Measurements from ENCODE around the gene NPDC1. TPM values are rescaled to one million over a fixed set of nuclear protein-coding genes. Genes with fewer than 3 reads are reported as not detected.

NPDC1 gene
- total and polyA plus RNA-seq, 5 experiments from 2014 or later: 2.1 to 9.3 (median 4.2) TPM

DNA sequence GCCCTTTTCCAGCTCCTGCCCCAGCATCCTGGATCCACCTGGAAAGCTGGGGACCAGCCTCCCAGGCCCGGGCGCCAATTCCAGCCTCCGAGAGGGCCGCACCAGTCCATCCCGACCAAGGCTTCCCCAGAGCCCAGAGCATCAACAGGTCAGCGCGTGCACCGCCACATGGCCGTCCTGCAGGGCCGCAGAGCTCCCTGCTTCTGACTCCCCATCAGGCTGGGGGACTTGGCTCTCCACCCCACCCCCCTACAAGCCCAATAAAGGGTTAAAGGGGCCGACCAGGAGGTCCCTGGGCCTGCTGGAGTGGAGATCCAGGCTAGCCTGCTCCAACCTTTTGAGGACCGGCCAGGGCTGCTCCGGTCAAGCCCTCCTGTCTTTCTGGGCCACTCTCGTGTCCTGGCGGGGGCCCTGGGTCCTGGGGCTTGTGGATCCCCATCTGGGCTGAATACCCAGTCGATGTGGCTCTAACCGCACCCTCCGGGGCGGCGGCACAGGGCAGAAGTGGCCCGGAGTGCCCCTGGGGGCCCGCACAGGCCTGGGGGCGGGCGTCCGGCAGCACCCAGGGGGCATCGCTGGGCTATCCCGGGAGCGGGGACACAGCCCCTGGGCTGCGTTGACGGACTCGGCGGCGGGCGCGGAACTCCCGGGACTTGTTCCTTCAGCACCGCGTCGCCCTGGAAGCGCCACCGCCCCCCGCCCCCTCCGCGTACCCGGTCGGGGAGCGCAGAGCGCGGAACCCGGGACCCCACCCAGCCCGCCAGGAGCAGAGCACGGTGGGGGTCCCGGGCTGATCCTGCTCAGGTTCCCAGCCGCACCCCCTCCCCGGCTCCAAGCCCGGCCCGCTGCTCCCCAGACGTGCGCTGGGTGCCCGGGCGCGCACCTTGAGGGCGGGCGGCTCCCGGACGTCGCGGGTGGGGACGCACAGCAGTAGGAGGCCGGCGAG is 7.3 kb upstream of the NPDC1 start:
- Mint-ChIP-seq H3K4me1 (peaks cover 0 to 6% (median under 1%) of the 10 kb centered on the region in 4 donors), H3K36me3 (peaks cover 0 to 3% (median 0%) of the 10 kb centered on the region in 3 donors), H3K9me3 (no peaks in the 10 kb centered on the region), H3K4me3 (peak overlapping the region in 3 of 10 donors; percentile 19 to 47 (median 31)), H3K27ac (no peak overlapping the region), H3K27me3 (peaks cover 3 to 31% (median 13%) of the 10 kb centered on the region in 5 donors)
- POLR2A ChIA-PET: interaction anchor here (0.7 to 1.2 kb wide), 2 partner anchors 17 to 356 kb away, joined by 3 to 4 read pairs; partner anchors contain the start of gene SAPCD2
- ATAC-seq: peak; percentile 46 to 56
- no peak for DNase-seq

DNA sequence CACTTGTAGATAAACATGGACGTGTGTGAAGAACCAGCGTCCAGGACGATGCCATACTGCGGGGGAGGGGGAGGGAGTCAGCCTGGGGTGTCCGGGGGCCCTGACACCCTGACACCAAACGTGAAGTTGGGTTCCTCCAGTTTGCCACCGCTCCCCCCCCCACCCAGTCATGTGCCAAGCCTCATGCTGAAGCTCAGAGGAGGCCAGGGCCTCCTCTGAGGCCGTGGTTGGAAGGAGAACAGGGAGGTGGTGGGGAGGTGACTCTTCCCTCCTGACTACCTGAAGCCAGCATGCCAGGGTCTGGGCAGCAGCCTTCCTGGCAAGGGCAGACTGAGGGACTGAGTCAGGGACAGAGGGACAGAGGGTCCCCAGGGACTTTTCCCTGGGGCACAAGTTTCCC is 6.3 kb upstream of the NPDC1 start:
- Mint-ChIP-seq H3K27ac (no peak overlapping the region), H3K9me3 (no peaks in the 10 kb centered on the region), H3K4me1 (peaks cover 0 to 8% (median under 1%) of the 10 kb centered on the region in 4 donors), H3K4me3 (no peak overlapping the region), H3K36me3 (peaks cover 0 to 3% (median 0%) of the 10 kb centered on the region in 3 donors), H3K27me3 (peaks cover 3 to 40% (median 17%) of the 10 kb centered on the region in 5 donors)
- ATAC-seq (no peak), DNase-seq (no peak)
- POLR2A ChIA-PET: interaction anchor here (0.7 to 1.2 kb wide), 2 partner anchors 18 to 355 kb away, joined by 3 to 4 read pairs; partner anchors contain the start of gene SAPCD2

DNA sequence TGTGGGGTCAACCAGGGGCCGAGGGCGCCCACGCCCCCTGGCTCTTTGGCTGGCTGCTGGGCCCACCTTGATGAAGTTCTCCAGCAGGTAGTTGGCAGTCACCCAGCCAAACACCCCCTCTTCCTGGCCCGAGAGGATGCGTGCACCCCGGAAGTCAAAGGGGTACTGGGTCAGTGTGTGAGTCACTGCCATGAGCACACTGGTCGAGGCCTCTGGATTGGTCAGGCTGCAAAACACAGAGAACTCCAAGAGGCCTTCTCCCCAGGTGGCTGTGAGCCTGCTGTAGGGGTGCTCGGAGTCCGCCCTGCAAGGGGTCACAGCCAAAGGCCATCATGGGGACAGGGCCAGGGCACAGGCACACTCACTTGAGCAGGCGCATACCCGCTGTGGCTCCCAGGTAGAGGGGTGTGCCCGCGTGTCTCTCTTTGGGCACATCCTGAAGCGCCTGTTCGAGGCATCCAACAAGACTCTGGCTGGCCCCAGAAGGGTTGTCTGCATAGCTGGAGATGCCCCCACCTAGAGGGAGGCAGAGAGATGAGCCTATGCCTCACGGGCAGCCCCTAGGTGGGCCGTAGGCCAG is 5.3 kb upstream of the NPDC1 start:
- no peak for ATAC-seq

DNA sequence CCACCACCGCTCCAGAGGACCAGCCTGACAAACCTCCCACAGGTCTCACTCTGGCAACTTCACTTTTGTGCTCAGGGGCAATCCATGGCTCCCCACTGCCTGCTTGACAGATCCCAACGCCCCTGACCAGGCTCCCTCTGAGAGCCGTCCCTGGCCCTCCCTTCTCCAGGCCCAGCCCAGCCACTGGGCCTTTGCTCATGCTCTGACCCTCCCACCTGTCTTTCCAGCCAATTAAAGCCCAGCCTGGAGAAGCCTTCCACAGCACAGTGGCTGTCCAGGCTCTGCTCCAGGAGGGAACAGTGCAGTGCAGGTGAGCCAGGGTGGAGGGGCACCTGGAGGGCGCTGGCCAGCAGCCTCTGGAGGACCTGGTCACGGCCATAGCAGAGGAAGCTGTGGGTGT is 4.6 kb upstream of the NPDC1 start:
- POLR2A ChIA-PET: no interaction called here
- ATAC-seq (no peak), DNase-seq (peak in 1 of 10 donors; percentile 7)
- Mint-ChIP-seq H3K36me3 (peaks cover 0 to 5% (median 0%) of the 10 kb centered on the region in 3 donors), H3K27ac (no peak overlapping the region), H3K4me1 (peaks cover 2 to 8% (median 5%) of the 10 kb centered on the region in 4 donors), H3K4me3 (no peak overlapping the region), H3K9me3 (no peaks in the 10 kb centered on the region), H3K27me3 (peaks cover 3 to 49% (median 21%) of the 10 kb centered on the region in 5 donors)

More for the DNA sequence above, 5.3 kb upstream of the NPDC1 start:
- Mint-ChIP-seq H3K27me3 (peaks cover 3 to 49% (median 20%) of the 10 kb centered on the region in 5 donors), H3K9me3 (no peaks in the 10 kb centered on the region), H3K4me1 (peaks cover 2 to 8% (median 4%) of the 10 kb centered on the region in 4 donors), H3K27ac (no peak overlapping the region), H3K4me3 (no peak overlapping the region), H3K36me3 (peaks cover 0 to 5% (median 0%) of the 10 kb centered on the region in 3 donors)
- no peak for DNase-seq
- POLR2A ChIA-PET: no interaction called here

DNA sequence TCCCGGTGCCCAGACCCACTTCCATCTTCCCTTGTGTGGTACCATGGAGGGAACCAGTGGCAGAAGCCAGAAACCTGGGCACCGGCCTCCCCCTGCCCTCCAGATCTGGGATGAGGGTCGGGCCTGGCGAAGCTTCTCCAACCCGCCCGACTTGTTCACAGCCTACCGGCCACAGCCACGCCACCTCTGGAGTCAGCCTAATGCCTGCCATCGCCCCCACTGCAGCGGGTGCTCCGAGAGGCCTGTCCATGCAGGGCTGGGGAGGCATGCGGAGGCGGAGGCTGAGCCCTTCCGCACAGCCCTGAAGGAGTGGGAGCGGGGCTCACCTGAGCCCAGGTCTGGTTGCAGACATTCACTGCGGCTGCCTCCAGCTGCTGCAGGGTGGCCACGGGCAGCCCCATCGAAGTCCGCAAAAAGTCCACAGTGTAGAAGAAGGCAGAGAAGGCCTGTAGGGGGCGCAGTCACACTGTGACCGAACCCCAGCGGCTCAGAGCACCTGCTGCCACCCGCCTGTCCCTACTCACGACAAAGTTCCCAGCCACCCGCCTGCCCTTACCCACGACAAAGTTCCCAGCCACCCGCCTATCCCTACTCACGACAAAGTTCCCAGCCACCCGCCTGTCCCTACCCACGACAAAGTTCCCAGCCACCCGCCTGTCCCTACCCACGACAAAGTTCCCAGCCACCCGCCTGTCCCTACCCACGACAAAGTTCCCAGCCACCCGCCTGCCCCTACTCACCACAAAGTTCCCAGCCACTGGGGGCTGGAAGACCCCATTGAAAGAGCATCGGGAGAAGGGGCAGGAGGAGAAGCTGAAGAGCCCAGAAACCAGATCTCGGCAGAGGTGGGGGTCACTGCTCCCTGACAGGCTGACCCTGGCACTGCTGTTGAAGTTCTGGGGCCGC is 3.8 kb upstream of the NPDC1 start:
- H3K4me3 Mint-ChIP-seq: peak overlapping the region in 3 of 10 donors; percentile 11 to 48 (median 33)
- H3K36me3 Mint-ChIP-seq: peaks cover 0 to 5% (median 0%) of the 10 kb centered on the region in 3 donors
- DNase-seq (peak in 5 of 10 donors; percentile 35 to 51 (median 49)), ATAC-seq (peak; percentile 21 to 42)
- peak overlapping the region in 2 of 10 donors; percentile 54 to 72 for H3K27ac Mint-ChIP-seq
- peaks cover 3 to 53% (median 21%) of the 10 kb centered on the region in 5 donors for H3K27me3 Mint-ChIP-seq
- no peaks in the 10 kb centered on the region for H3K9me3 Mint-ChIP-seq
- POLR2A ChIA-PET: no interaction called here
- peaks cover 4 to 14% (median 10%) of the 10 kb centered on the region in 4 donors for H3K4me1 Mint-ChIP-seq

DNA sequence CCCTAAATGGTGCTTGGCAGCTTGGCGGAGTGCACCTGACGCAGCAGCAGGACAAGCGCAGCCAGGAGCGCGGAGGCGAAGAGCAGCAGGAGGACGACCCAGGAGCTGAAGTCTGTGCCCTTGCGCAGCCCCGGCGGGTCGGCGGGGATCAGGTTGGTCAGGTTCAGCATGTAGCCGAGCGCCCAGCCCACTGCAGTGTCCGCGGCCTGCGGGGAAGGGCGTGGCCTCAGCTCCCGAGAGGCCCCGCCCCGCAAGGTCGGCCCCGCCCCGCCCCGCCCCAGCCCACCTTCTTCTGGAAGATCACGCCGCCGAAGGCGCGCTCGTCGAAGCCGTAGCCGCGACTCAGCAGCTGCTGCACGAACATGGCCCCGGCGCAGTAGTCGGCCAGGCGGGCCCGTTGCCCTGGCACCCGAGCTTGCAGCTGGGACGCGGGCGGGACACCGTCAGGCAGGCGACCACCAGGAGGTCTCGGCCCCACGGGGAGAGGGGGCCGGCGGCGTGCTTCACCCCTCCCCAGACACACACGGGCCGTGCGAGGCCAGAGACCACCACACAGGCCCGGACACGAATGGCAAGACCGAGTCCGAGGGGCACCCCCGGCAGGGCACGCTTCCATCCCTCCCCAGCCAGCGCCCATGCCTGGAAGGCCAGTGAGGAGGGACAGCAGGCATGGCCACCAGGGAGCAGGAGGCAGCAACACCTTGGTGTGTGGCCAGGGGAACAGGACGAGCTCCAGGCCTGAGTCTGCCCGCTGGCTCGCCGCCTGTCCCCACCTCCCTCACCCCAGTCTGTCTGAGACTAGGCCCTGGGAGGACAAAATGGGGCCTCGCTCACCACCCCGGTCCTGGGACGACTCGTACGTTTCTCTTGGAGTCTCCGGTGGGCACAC is 2.9 kb upstream of the NPDC1 start:
- Mint-ChIP-seq H3K4me3 (peak overlapping the region in 1 of 10 donors; percentile 33), H3K36me3 (peaks cover 0 to 5% (median 0%) of the 10 kb centered on the region in 3 donors), H3K27ac (no peak overlapping the region), H3K9me3 (no peaks in the 10 kb centered on the region), H3K4me1 (peaks cover 5 to 23% (median 18%) of the 10 kb centered on the region in 4 donors), H3K27me3 (peaks cover 3 to 57% (median 21%) of the 10 kb centered on the region in 5 donors)
- no peak for ATAC-seq
- DNase-seq: peak in 1 of 10 donors; percentile 4
- POLR2A ChIA-PET: no interaction called here

DNA sequence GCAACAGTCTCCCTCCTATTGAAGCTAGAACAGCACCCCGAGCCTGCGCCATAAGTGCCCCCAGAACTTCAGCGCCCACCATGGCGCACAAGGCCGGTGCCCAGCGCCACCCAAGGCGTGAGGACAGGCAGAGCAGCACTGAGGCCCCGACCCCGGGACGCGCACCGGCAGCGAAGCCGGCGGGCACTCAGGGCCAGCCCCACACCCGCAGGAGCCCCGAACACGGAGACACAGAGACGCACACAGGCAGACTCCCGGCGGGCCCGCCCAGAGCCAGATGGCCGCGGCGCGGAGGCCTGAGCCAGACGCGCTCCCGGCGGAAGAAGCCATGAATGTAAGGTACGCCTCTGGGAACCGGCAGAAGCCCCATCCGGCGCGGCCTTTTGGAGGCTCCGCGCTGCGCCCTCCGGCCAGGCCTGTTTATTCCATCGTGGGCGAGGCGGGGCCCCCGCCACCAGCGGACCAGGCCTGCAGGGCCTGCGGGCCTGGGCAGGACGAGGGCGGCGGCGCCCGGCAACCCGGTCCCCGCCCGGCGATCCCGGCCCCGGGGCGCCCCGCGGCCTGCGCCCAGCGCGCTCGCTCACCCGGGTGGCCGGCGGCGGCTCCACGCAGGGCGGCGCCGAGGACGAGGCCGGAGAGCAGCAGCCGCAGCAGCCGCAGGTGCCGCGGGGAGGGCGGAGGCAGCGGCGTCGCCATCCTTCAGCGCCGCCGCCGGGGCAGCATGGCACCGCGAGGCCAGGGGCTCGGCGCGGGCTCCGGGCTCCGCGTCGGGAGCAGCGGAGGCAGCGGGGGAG is 486 bp downstream of the NPDC1 start:
- Mint-ChIP-seq H3K4me1 (peaks cover 5 to 24% (median 20%) of the 10 kb centered on the region in 4 donors), H3K27me3 (peaks cover 3 to 48% (median 19%) of the 10 kb centered on the region in 5 donors), H3K4me3 (peak overlapping the region; percentile 59 to 82 (median 72)), H3K36me3 (peaks cover 0 to 5% (median 0%) of the 10 kb centered on the region in 3 donors), H3K27ac (no peak overlapping the region), H3K9me3 (no peaks in the 10 kb centered on the region)
- POLR2A ChIA-PET: interaction anchor here (1.4 to 1.7 kb wide), 2 partner anchors 10 to 24 kb away, joined by 4 to 5 read pairs; partner anchors contain the start of gene SAPCD2
- DNase-seq: no peak
- ATAC-seq: peak; percentile 31 to 35

DNA sequence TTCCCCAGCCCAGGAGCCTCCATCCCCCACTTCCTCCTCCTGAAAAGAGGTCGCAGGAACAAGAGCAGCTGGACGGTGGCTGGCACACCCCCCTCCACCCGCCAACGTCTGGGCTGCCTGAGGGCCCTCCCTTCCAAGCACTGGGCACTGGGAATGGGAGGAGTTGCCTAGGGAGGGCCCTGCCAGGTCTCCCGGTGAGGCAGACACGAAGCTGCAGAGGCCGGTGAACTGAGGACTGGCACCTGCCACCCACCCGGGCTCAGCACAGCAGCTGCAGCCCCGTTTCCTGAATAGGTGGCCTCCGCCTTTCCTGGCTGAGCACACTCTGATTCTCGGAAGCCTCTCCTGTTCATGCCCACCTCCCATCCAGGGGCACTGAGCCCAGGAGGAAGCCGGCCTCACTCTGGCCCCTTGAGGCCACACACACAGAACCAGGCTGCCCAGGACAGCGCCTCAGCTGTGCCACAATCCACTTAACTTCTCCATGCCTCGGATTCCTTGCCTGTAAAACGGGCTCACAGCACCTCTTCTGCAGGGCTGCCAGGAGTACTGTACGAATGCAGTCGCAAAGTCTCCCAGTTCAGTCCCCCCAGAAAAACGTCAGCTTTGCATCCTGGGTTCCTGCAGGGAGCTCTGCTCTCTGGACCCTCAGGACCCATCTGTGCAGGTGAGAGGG is 1.3 kb downstream of the NPDC1 start:
- ATAC-seq: peak; percentile 15 to 40
- POLR2A ChIA-PET: interaction anchor here (1.4 to 1.7 kb wide), 2 partner anchors 9 to 25 kb away, joined by 4 to 5 read pairs; partner anchors contain the start of gene SAPCD2
- Mint-ChIP-seq H3K36me3 (peaks cover 0 to 2% (median 0%) of the 10 kb centered on the region in 3 donors), H3K4me3 (peak overlapping the region; percentile 59 to 82 (median 72)), H3K27ac (peak overlapping the region in 3 of 10 donors; percentile 21 to 58 (median 53)), H3K27me3 (peaks cover 0 to 40% (median 10%) of the 10 kb centered on the region in 5 donors), H3K4me1 (peaks cover 5 to 23% (median 18%) of the 10 kb centered on the region in 4 donors), H3K9me3 (no peaks in the 10 kb centered on the region)
- DNase-seq: no peak

DNA sequence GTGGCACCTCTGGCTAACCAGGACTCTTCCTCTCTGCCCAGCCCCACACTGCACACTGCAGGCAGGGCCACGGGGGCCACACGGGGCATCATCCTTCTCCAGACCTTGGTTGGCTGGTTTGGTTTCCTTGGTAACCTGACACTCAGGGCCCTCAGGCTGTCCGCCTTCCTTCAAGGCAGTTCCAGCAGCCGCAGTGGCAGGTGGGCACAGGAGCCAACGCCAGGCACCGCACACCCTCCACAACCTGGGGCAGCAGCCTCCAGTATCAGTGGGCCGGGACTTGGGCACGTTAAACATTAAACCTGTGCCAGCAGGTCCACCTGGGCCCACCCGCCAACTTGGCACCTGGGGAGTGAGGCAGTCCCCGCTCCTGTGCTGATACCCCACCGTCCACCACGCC is 1.9 kb downstream of the NPDC1 start:
- H3K27ac Mint-ChIP-seq: no peak overlapping the region
- peaks cover 3 to 23% (median 17%) of the 10 kb centered on the region in 4 donors for H3K4me1 Mint-ChIP-seq
- DNase-seq: no peak
- no peak for ATAC-seq
- H3K9me3 Mint-ChIP-seq: no peaks in the 10 kb centered on the region
- H3K36me3 Mint-ChIP-seq: peaks cover 0 to 2% (median 0%) of the 10 kb centered on the region in 3 donors
- H3K4me3 Mint-ChIP-seq: peak overlapping the region in 2 of 10 donors; percentile 74 to 79
- POLR2A ChIA-PET: interaction anchor here (1.7 kb wide), 1 partner anchor 26 kb away, joined by 5 read pairs; the partner anchor contains the start of gene SAPCD2
- H3K27me3 Mint-ChIP-seq: peaks cover 0 to 38% (median 8%) of the 10 kb centered on the region in 5 donors

Measured in naive thymus-derived CD8-positive, alpha-beta T cell (primary cell).